IMR-90 (cell line): ENCODE measurements around the gene CEP104. TPM values are rescaled to one million over a fixed set of nuclear protein-coding genes. Genes with fewer than 3 reads are reported as not detected.

ENCODE experiments used
- ATAC-seq: fragments of 200-7000 bp; cut with Tn5 transposase; 2 replicates; pipeline ENCODE4 v1.9.1; 2020; ENCODE audit warnings: low read depth, mild to moderate bottlenecking, moderate library complexity
- BruUV-seq: library from RNA; stranded (reverse); fragments of 400-500 nt; replicated peaks from 2 replicates; lab custom pipeline; 2021; lab: Mats Ljungman, UMichigan
- CTCF ChIA-PET: fragments of 300-600 bp; formaldehyde crosslinking; extraction: SDS; loops from one replicate; lab custom pipeline; 2021; ENCODE audit warnings: antibody characterized with exemption; lab: Yijun Ruan, JAX
- POLR2A ChIA-PET: fragments of 300-600 bp; sonication (Branson Sonifier 250); formaldehyde crosslinking; loops from one replicate; lab custom pipeline; 2022; ENCODE audit warnings: antibody characterized with exemption; ENCODE audit not compliant: unreplicated experiment; lab: Charles Lee
- DNase-seq: peaks from one replicate; pipeline ENCODE4 v3.0.0; 2013
- H2AFZ ChIP-seq: replicated peaks from 2 replicates; pipeline ENCODE3; 2013; ENCODE audit warnings: low read length, mild to moderate bottlenecking; ENCODE audit not compliant: poor library complexity
- H2AK5ac ChIP-seq: 2 replicates; pipeline ENCODE4 v1.6.1; 2013; ENCODE audit warnings: low read depth, low read length, inconsistent platforms
- H2AK9ac ChIP-seq: replicated peaks from 2 replicates; pipeline ENCODE3; 2013; ENCODE audit warnings: mild to moderate bottlenecking, low read depth, low read length, moderate library complexity; ENCODE audit not compliant: poor library complexity
- H2BK120ac ChIP-seq: 2 replicates; pipeline ENCODE4 v1.6.1; 2013; ENCODE audit warnings: low read depth, low read length, inconsistent platforms
- H2BK15ac ChIP-seq: 3 replicates; pipeline ENCODE4 v1.6.1; 2013; ENCODE audit warnings: low read depth, low read length, inconsistent platforms
- H2BK20ac ChIP-seq: 2 replicates; pipeline ENCODE4 v1.6.1; 2013; ENCODE audit warnings: low read depth, mild to moderate bottlenecking, inconsistent platforms, low read length, moderate library complexity
- H2BK5ac ChIP-seq: 2 replicates; pipeline ENCODE4 v1.6.1; 2013; ENCODE audit warnings: mild to moderate bottlenecking, low read depth, low read length, inconsistent platforms; ENCODE audit not compliant: poor library complexity, severe bottlenecking
- H3K14ac ChIP-seq: replicated peaks from 2 replicates; pipeline ENCODE4 v1.6.1; 2013; ENCODE audit warnings: low read depth, low read length, inconsistent platforms
- H3K18ac ChIP-seq: 2 replicates; pipeline ENCODE4 v1.6.1; 2013; ENCODE audit warnings: low read depth, low read length, control low read depth
- H3K23ac ChIP-seq: 2 replicates; pipeline ENCODE4 v1.6.1; 2013; ENCODE audit warnings: low read depth, low read length, inconsistent platforms
- H3K27ac ChIP-seq: 2 replicates; pipeline ENCODE4 v1.5.1; 2013; ENCODE audit warnings: mild to moderate bottlenecking, control low read depth, low read length; ENCODE audit not compliant: insufficient read depth
- H3K27me3 ChIP-seq: 2 replicates; pipeline ENCODE4 v1.6.1; 2013; ENCODE audit warnings: low read length; ENCODE audit not compliant: control insufficient read depth, insufficient read depth
- H3K36me3 ChIP-seq: 2 replicates; pipeline ENCODE4 v1.6.1; 2013; ENCODE audit warnings: low read length, mixed read lengths; ENCODE audit not compliant: control insufficient read depth, insufficient read depth
- H3K4ac ChIP-seq: 2 replicates; pipeline ENCODE4 v1.6.1; 2013; ENCODE audit warnings: low read depth, low read length, inconsistent platforms
- H3K4me1 ChIP-seq: 2 replicates; pipeline ENCODE4 v1.6.1; 2013; ENCODE audit warnings: low read length, mixed read lengths; ENCODE audit not compliant: control insufficient read depth, insufficient read depth
- H3K4me2 ChIP-seq: 2 replicates; pipeline ENCODE4 v1.6.1; 2013; ENCODE audit warnings: low read depth, mild to moderate bottlenecking, control low read depth, low read length, moderate library complexity
- H3K4me3 ChIP-seq: 2 replicates; pipeline ENCODE4 v1.5.1; 2013; ENCODE audit warnings: low read depth, mild to moderate bottlenecking, control low read depth, low read length, moderate library complexity; ENCODE audit not compliant: insufficient read depth
- H3K56ac ChIP-seq: 2 replicates; pipeline ENCODE4 v1.6.1; 2013; ENCODE audit warnings: low read length, inconsistent platforms; ENCODE audit not compliant: insufficient read depth; ENCODE audit errors: extremely low read depth
- H3K79me1 ChIP-seq, 2 experiments: 2 replicates each; pipeline ENCODE4 v1.6.1; 2013; ENCODE audit warnings: low read length in 2 of 2, inconsistent platforms in 1 of 2, low read depth in 1 of 2
- H3K9ac ChIP-seq: 2 replicates; pipeline ENCODE4 v1.6.1; 2013; ENCODE audit warnings: low read depth, low read length, control low read depth
- H3K9me1 ChIP-seq: 2 replicates; pipeline ENCODE4 v1.6.1; 2013; ENCODE audit warnings: low read length, inconsistent platforms; ENCODE audit not compliant: insufficient read depth
- H3K9me3 ChIP-seq: 2 replicates; pipeline ENCODE4 v1.6.1; 2013; ENCODE audit warnings: low read length; ENCODE audit not compliant: control insufficient read depth, insufficient read depth
- H4K20me1 ChIP-seq: 2 replicates; pipeline ENCODE4 v1.6.1; 2013; ENCODE audit warnings: low read length, inconsistent platforms; ENCODE audit not compliant: insufficient read depth
- H4K5ac ChIP-seq: 2 replicates; pipeline ENCODE4 v1.6.1; 2013; ENCODE audit warnings: mild to moderate bottlenecking, low read depth, low read length, control low read depth
- H4K8ac ChIP-seq, 2 experiments: 2 replicates each; pipeline ENCODE4 v1.6.1; 2013; ENCODE audit warnings: low read depth in 2 of 2, low read length in 2 of 2, control low read depth in 1 of 2, inconsistent platforms in 1 of 2
- H4K91ac ChIP-seq: 2 replicates; pipeline ENCODE4 v1.6.1; 2013; ENCODE audit warnings: low read depth, low read length, inconsistent platforms; ENCODE audit not compliant: insufficient read depth
- CTCF ChIP-seq: conservative IDR thresholded peaks from 2 replicates; pipeline ENCODE4 v1.5.1; 2012; ENCODE audit warnings: mild to moderate bottlenecking, low read depth, low read length, improper control_type of control experiment
- FOS ChIP-seq: fragments of 150-350 bp; IDR thresholded peaks from 2 replicates; pipeline ENCODE4 v1.6.1; 2016; ENCODE audit warnings: low read depth, low read length
- NFE2L2 ChIP-seq: fragments of 150-350 bp; IDR thresholded peaks from 2 replicates; pipeline ENCODE4 v1.6.1; 2016; ENCODE audit warnings: low read depth, mild to moderate bottlenecking, low read length
- POLR2A ChIP-seq: IDR thresholded peaks from 2 replicates; pipeline ENCODE4 v1.6.1; 2012; ENCODE audit warnings: mild to moderate bottlenecking, low read depth, low read length
- RCOR1 ChIP-seq: IDR thresholded peaks from 2 replicates; pipeline ENCODE4 v1.6.1; 2012; ENCODE audit warnings: mild to moderate bottlenecking, low read length, improper control_type of control experiment; ENCODE audit not compliant: insufficient replicate concordance
- WGBS, 2 experiments: methylation state at CpG; one replicate each; pipeline versions ENCODE4 v1.1.5 to v1.1.7; 2013; ENCODE audit warnings: missing lambda C conversion rate in 2 of 2; ENCODE audit not compliant: insufficient read length in 1 of 2; ENCODE audit errors: extremely low coverage in 2 of 2; 5-methylcytosine and 5-hydroxymethylcytosine counted together
- dilution Hi-C: fragments of 300-500 bp; cut with HindIII; formaldehyde crosslinking; loops from one replicate; pipeline ENCODE4 v1.14.3; 2018; ENCODE audit warnings: low sequenced_read_pairs; ENCODE audit not compliant: unreplicated experiment
- in situ Hi-C: fragments of 300-500 bp; cut with MboI; formaldehyde crosslinking; loops from 3 replicates; pipeline ENCODE4 v1.14.3; 2019; ENCODE audit warnings: low sequenced_read_pairs, inconsistent platforms, mixed read lengths
- intact Hi-C: fragments of 100-400 bp; cut with micrococcal nuclease; formaldehyde crosslinking; loops from 2 replicates; pipeline ENCODE4 v1.10.0; 2022
- polyA plus RNA-seq, 3 experiments: library from polyadenylated mRNA; depleted of rRNA; stranded (reverse); fragments of >200 nt; gene quantifications; 2 replicates each; pipeline ENCODE4 v1.2.3, GENCODE V29; 2012; ENCODE audit warnings: low replicate concordance in 1 of 3
- total RNA-seq: library from RNA; depleted of rRNA; stranded (reverse); fragments of >200 nt; gene quantifications from 2 replicates; pipeline ENCODE4 v1.2.3, GENCODE V29; 2012

The CEP104 gene
- total and polyA plus RNA-seq, 2 of the 4 experiments (the other 2 are of a cell fraction): 14.3 to 17.5 TPM

GRCh38 chr1:3773572-3774275 lies 83.3 kb downstream of the CEP104 start:
- WGBS, 2 experiments: 80% methylated on average over 3 of the region's 16 CpGs; no CpG with 5 or more reads in 1 of the 2 experiments
- intact Hi-C loops (loop anchor here (2.0 kb wide), 1 partner anchor 27 kb away; no protein-coding TSS in a partner anchor), dilution Hi-C loops (no loop called here), in situ Hi-C loops (no loop called here)
- Histone ChIP-seq H4K20me1 (no peaks in the 10 kb centered on the region), H2BK15ac (no peak overlapping the region), H4K91ac (no peak overlapping the region), H3K27ac (no peak overlapping the region), H3K9me3 (no peaks in the 10 kb centered on the region), H3K4me1 (peaks cover 18% of the 10 kb centered on the region), H2BK120ac (no peak overlapping the region), H2BK5ac (no peak overlapping the region), H4K5ac (no peak overlapping the region), H3K14ac (no peak overlapping the region), H3K23ac (no peak overlapping the region), H3K4me2 (no peak overlapping the region; the same call in 1 of the 2 replicates), H3K9me1 (peaks cover 4% of the 10 kb centered on the region; the same call in 1 of the 2 replicates), H3K18ac (no peak overlapping the region), H3K4me3 (no peak overlapping the region), H2BK20ac (no peak overlapping the region), H3K9ac (no peak overlapping the region), H3K27me3 (no peaks in the 10 kb centered on the region), H3K79me1 (no peaks in the 10 kb centered on the region), H3K56ac (no peak overlapping the region), H4K8ac (no peak overlapping the region), H2AK9ac (peak overlapping the region; percentile 52), H3K36me3 (no peaks in the 10 kb centered on the region), H2AFZ (peak overlapping the region; percentile 1), H3K4ac (no peak overlapping the region; the same call in 1 of the 2 replicates), H2AK5ac (no peak overlapping the region; the same call in 1 of the 2 replicates)
- no TSS peak for BruUV-seq
- no peak for DNase-seq
- no peak for TF ChIP-seq FOS
- no peak for TF ChIP-seq POLR2A
- no peak for TF ChIP-seq CTCF
- TF ChIP-seq RCOR1: no peak
- no peak for TF ChIP-seq NFE2L2
- no peak for ATAC-seq
- CTCF ChIA-PET: no interaction called here
- POLR2A ChIA-PET: no interaction called here
